Gastroesophageal sphincter (tissue), 3 donors: ENCODE data around the gene TMEM123.

Source experiments
- POLR2A ChIP-seq, 2 donors: fragments of 450-650 bp; IDR thresholded peaks; one replicate each; pipeline ENCODE4 v1.6.1; 2017; ENCODE audit warnings: antibody characterized with exemption in 2 of 2, mild to moderate bottlenecking in 2 of 2, moderate library complexity in 1 of 2
- POLR2AphosphoS5 ChIP-seq: sonication (generic); formaldehyde crosslinking; IDR thresholded peaks from one replicate; pipeline ENCODE4 v1.6.1; 2017; ENCODE audit warnings: antibody characterized with exemption
- TF ChIP-seq, protein P1 (sequence below), 4 experiments: fragments of 200-600 bp in 2 of 4; fragments of 450-650 bp in 2 of 4; sonication (generic) in 1 of 4; IDR thresholded peaks; one replicate each; pipeline ENCODE4 v1.5.1; 2017 to 2019; ENCODE audit warnings: antibody characterized with exemption in 4 of 4, mild to moderate bottlenecking in 2 of 4, moderate library complexity in 2 of 4

DNA sequence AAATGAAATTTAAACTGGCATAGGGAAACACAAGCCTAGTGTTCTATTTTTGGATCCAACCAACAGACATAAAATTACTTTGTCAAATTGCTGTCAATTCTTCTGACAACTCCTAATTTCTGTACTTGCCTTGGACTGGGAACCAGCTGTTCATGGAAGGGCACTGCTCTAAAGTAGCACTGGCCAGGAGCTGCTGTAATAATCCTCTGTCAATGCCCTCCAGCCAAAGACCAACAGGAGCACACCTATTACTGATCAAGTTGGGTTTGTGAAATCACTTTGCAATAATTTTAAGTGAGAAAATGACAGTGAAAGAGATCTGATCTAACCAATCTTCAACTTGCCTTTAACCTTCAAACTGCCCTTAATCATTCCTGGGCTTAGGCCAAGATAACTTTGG is 18.9 kb upstream of the TMEM123 start:
- TF ChIP-seq, protein P1, sequence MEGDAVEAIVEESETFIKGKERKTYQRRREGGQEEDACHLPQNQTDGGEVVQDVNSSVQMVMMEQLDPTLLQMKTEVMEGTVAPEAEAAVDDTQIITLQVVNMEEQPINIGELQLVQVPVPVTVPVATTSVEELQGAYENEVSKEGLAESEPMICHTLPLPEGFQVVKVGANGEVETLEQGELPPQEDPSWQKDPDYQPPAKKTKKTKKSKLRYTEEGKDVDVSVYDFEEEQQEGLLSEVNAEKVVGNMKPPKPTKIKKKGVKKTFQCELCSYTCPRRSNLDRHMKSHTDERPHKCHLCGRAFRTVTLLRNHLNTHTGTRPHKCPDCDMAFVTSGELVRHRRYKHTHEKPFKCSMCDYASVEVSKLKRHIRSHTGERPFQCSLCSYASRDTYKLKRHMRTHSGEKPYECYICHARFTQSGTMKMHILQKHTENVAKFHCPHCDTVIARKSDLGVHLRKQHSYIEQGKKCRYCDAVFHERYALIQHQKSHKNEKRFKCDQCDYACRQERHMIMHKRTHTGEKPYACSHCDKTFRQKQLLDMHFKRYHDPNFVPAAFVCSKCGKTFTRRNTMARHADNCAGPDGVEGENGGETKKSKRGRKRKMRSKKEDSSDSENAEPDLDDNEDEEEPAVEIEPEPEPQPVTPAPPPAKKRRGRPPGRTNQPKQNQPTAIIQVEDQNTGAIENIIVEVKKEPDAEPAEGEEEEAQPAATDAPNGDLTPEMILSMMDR (IDR thresholded peaks at IDR 0.05), result no peak
- TF ChIP-seq POLR2AphosphoS5 (no peak), POLR2A (IDR thresholded peaks at IDR 0.05) (no peak)
